Left forelimb (tissue), 1 donor: ENCODE measurements around the gene TAL1.
A peak's percentile ranks its signal among the peaks of the same experiment; 100 is the strongest.

Experiments
- DNase-seq: peaks from one replicate; pipeline ENCODE4 v3.0.0-alpha.2; 2018; ENCODE audit warnings: low spot score

Gene TAL1

GRCh38 chr1:47188791-47189785 lies 42.9 kb downstream of the TAL1 start:
- peak; percentile 38 for DNase-seq

- DNase-seq = no peak
Measured at GRCh38 chr1:47187926-47188250, 44.1 kb downstream of the TAL1 start.

DNA sequence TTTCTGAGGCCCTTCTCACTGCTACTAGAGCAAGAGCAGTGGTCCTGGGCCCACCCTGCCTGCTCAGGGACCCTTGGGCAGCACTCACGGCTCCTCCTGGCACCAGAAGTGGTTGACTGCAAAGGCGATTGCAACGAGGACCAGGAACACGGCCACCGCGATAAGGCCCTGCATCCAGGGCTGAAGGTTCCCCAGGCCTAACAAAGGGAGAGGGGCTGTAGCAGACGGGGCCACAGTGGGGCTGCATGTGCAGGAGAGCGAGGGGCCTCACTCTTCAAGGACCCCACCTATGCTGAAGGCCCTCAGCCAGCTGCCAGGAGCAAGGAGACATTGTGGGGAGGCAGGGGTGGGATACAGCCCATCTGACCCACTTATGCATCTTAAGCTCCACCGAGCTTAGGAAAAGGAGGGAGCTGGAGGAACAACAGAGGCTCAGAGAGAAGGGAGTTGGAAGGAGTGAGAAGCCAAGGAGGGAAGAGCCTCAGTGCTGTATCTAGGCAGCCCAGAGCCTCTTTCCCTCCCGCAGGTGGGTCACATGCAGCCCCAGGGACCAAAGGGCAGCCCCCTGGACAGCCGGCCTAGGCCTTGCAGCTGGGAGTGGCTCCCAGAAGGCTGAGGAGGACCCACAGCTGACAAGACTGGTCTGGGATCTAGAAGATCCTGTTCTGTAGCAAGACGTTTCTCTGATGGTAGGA lies 44.6 kb downstream of the TAL1 start:
- peak; percentile 53 for DNase-seq

GRCh38 chr1:47186267-47187185 lies 45.5 kb downstream of the TAL1 start:
- peak; percentile 44 for DNase-seq

DNA sequence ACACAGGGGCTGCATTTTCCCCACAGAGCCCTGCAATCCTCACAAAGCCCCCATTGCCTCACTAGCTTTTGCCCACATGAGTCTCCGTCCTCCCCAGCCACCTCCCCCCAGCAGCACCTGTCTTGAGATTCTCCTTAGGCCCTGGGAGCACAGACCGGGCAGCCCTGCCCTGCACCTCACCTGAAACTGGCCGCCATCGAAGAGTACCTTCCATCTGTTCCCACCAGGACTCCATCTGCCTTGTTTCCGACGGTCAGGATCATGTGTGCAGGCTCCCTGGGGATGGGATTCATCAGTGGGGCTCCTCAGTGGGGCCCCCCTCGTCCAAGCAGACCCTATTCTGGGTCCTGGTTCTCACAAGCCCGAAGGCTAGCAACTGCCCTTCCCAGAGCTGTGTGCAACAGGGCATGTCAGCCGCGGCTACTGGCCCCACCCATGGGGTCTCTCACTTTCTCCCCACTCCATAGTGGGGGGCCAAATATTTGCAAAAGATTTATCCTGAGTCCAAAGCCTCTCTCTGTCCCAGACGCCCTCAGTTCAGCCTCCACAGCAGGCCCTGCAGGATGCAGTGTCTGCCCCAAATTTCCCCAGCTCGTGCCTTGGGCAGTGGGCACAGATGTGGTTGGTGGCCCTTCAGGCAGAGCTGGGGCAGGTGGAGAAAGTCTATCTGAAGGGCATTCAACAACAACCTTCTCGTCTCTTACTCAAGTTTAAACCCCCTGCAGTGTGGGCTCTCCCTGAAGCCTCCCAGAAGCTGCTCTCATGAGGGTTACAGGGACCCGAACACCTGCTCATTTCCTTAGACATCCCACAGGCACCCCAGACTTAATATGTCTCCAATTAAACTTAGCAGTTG lies 47.0 kb downstream of the TAL1 start:
- no peak for DNase-seq

DNA sequence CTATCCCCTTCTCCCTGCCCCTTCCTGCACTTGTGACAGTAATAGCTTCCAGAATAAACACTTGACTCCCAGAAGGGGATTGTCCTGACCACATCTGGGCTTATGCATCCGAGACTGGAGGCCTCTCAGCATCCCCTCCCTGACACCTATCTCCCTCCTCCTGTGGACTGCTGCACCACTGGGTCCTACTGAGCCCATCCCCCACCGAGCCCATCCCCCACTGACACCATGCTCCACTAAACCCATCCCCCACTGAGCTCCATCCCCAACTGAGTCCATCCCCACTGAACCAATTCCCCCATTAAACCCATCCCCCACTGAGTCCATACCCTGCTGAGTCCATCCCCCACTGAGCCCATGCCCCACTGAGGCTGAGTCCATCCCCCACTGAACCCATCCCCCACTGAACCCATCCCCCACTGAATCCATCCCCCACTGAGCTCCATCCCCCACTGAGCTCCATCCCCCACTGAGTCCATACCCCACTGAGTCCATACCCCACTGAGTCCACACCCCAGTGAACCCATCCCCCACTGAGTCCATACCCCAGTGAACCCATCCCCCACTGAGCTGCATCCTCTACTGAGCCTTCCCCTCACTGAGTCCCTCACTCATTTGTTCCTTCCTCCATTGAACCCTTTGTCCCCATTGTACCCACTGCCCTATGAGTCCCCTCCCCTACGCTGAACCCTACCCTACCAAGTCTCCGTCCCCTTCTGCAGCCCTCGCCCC lies 47.8 kb downstream of the TAL1 start:
- no peak for DNase-seq

DNA sequence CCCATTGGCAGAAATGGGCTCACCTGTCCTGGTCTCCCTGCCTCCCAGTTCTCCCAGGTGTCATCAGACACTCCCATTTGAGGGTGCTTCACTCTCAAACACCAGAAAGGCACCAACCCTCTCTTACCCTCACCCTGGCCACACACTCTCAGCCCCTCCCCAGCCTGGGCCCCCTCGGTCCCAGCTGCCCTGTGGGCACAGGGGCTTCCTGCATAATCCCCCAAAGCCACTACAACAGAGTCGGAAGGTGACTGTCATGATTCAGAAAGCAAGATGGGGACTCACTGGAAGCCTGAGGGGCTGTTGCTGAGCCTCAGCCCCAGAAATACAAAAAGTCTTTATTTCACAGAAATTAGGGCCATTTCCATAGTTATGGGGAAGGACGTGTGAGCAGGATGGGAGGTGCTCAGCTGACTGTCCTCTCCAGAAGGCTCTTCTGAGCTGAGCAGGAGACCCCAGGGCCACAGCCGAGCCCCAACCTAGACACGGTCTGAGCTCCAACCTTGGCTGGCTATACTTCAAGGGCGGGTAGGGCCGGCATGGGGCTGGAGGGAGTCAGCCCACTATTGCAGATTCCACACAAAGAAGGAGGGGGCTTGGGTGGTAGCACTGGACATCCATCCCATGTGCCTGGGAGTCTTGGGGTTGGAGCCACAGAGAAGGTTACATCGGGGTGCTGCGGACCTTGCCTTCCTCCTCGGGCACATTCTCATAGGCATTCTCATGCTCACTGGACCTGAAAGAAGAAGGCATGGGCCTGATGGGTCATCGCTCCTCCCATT lies 48.5 kb downstream of the TAL1 start:
- no peak for DNase-seq

DNA sequence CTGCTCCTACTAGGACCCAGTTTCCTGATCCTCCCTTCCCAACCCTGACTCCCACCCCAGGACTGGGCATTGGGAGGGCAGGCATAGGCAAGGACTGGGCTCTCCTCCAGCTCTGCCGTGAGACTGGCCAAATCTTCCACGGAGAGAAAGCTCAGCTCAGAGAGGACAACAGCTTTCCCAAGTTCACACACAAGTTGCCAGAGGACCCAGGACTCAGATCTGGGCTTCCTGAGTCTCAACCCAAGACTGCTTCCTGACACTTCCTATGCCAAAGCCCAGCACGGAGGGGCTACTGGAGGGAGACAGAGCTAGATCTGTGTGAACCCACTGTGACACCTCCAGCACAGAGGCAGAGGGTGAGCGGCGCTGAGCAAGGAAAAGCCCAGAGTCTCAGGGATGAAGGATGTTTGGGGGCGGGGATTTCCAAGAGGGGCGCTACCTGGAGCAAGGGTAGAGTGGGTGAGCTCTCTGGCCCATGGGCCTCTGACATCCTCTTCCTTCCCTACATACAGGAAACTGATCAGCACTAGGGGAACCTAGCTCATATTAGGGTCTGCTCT lies 49.3 kb downstream of the TAL1 start:
- DNase-seq = no peak

- no peak for DNase-seq
Measured at GRCh38 chr1:47181955-47182675, 49.9 kb downstream of the TAL1 start.

- DNase-seq = no peak
Measured at GRCh38 chr1:47181095-47181954, 50.7 kb downstream of the TAL1 start.

DNA sequence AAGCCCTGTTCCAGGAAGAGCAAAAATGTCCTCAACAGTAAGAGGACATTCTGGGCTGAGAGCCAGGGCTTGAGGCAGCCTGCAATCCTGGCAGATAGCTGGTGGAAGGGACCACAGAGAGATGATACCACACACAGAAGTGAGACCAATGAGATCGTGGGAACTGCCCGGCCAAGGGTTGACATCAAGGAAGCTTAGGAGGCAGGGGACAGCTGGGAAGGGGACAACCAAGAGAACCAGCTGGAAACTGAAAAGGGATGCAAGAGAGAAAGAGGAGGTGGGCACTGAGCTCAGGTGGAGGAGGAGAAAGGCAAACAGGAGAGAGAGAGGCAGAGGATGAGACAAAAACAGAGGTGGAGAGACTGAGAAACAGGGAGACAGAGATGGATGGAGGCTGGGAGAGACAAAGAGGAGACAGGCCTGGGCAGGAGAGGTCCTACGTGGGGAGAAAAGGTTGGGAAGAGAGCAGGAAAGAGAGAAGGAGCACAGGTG lies 51.4 kb downstream of the TAL1 start:
- no peak for DNase-seq

DNA sequence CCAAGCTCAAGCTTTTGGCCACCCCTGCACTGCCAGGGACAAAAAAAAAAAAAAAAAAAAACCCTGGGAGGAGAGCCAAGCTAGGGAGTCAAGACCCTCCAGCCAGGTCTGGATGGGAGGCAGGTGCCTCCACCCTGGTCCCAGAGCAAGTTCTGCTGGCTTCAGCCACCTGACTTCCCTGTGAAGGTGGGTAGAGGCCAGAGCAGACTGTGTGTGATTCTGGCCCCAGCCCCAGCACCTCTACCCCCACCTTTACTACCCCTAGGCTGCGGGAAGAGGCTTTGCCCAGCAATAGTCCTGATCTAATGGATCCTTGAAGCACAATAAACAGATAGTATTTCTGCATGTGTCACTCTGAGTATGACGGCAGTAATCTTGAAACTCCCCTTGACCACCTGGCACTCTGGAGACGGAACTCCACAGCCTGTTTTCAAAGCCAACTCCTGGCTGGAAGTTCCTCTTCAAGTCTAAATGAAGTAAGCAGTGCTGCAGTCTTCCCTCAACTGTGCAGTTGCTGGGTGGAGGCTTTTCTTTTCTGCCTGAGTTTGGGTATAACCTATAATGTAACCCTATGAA lies 51.9 kb downstream of the TAL1 start:
- DNase-seq = no peak

DNA sequence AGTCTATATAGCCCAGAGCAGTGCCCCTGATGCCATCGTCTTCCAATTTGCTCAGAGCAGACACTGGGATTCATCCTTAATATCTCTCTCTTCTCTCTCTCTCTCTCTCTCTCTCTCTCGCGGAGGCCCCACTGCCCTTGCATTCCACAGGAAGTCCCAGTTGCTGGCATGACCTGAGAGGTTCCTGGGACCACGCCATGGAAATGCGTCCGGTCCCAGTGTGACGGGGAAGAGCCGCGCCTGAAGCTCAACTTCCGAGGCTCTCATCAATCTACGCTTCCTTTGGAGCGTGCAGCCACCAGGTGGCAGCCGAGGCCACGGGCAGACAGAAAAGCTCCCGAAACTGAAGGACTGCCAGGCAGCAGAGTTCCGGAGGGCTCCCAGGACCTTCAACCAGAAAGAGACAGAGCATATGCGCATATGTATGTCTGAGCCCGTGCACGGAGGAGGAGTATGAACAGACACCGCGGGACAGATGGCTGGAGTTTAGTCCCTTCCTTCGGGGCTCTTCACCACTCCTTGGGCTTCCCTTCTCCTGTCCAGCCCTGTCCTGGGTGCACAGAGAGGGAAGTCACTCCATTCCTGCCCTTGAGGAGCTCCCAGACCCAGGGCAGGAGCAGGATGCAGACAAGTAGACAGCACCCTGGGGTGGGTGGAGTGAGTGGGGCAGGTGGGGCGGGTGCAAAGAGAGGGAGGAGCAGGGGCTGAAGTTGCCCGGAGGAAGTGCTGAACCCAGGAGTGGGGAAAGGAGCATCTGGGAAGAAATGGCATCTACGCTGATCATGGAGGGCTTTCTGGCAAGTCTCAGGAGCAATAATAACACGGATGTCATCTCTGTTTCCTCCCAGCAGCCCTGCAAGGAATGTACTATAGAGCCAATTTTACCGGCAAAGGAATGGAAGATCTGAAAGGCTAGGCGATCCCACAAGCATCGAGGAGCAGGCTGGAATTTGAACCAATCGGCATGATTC lies 52.7 kb downstream of the TAL1 start:
- DNase-seq = peak; percentile 93

GRCh38 chr1:47178654-47179016 lies 53.4 kb downstream of the TAL1 start:
- no peak for DNase-seq

DNA sequence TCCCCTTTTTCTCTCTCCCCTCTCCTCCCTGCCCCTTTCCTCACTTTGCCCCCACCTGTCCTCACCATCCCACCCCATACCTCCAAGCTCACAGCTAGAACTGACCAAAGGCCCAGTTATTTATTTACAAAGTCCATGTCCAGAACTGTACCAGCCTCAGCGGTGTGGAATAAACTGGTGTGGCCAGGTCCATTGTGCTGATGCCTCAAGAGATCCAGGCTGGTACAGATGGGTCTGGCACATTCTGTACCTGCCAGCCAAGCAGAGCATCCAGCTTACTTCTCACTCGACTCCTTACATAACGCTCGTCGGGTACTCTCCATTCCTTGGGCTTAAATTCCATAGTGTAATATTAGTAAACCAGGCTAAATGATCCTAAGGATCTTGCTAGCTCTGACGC lies 54.0 kb downstream of the TAL1 start:
- DNase-seq = no peak
